ENCODE data around the gene FAM135A.
"Not testable (repeated sequence)": the region's sequence is repeated elsewhere in the genome, so short reads cannot be mapped to it uniquely, and the experiment has no call there.

FAM135A gene

DNA sequence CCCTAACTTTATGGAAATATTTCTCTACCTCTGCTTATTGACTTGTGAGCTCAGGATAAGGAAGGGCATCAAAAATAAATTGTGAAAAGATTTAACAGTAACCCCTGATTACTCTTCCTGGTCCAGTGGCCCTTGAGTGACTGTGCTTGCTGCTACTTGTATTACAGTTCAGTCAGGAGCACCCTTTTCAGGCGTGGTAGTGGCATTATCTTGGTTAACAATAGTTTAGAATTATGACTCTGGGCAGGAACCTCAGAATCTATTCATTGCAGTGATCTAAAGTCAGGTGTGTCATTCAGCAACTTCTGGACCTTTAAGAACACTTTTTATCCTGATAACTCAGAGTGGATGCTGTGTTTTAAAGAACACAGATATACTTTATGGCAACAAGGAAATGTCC is 43.4 kb downstream of the FAM135A start:
- in situ Hi-C loops (cut with HindIII; ENCODE audit: low sequenced_read_pairs): no loop called here

DNA sequence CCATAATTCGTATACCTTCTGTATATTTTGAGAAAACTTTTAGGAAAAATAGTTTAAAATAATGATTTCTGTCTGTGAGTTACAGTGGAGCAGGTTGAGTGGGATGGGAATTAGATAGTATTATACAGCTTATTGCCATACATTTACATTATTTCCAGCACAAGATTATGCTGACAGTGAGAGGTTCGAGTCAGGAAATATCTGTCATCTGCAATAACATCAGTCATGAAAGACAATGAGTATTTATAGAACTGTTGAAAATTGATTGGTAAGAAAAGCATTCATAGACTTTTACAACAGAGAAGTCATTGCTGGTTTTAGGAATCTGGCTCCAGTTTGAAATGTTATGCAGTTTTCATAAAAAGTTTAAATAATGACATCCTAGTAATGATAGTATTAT is 45.9 kb downstream of the FAM135A start:
- in situ Hi-C loops (cut with HindIII; ENCODE audit: low sequenced_read_pairs): no loop called here

DNA sequence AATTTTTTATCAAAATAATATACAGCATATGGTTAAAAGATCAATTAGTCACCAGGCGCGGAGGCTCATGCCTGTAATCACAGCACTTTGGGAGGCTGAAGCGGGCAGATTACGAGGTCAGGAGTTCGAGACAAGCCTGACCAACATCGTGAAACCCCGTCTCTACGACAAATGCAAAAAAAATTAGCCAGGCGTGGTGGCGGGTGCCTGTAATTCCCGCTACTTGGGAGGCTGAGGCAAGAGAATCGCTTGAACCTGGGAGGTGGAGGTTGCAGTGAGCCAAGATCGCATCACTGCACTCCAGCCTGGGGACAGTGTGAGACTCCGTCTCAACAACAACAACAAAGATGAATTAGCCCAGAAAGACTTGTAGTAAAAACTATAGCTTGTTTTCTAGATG is 46.4 kb downstream of the FAM135A start:
- in situ Hi-C loops (cut with HindIII; ENCODE audit: low sequenced_read_pairs): not testable (repeated sequence)

DNA sequence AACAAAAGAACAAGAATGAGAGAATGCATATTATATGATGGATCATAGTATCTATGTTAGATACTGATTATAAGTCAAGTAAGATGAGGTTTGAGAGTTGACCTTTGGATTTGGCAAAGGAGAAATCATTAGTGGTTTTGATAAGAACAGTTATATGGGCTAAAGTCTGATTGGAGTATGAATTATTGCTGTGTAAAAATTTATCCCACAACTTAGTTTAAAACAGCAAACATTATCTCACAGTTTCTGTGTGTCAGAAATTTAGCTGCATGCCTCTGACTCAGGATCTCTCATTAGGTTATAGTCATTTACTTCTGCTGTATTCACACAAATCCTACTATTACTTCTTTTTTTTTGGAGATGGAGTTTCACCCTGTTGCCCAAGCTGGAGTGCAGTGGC is 56.7 kb downstream of the FAM135A start:
- in situ Hi-C loops (cut with HindIII; ENCODE audit: low sequenced_read_pairs): no loop called here

DNA sequence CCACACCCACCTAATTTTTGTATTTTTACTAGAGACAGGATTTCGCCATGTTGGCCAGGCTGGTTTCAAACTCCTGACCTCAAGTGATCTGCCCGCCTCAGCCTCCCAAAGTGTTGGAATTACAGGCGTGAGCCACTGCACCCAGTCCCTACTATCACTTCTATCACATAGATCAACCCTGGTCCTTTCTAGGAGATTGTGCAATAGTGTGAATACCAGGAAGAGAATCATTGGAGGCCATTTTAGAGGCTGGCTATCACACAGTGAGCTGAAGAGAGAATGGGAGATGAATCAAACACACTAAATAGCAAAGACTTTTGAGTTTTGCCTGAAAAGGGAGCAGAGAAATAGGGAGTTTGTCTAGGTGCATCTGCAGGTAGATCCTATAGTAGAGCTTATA is 57.2 kb downstream of the FAM135A start:
- in situ Hi-C loops (cut with HindIII; ENCODE audit: low sequenced_read_pairs): not testable (repeated sequence)

DNA sequence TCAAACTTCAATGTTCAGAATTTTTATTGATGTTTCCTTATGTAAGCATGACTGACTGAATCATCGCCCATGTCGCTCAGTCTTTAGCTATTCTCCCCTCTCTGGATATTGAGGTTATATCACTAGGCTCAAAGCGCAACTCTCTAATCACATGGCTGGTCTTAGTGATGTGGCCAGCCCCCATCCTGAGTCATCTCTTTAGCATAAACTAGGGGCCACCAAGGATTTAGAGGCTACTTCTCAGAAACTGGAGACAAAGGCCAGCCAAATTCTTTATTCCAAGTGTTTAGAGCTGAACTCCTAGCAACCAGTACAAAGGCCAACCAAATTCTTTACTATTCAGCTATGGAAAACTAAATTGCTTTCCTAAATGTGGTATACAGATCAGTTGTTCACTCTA is 61.4 kb downstream of the FAM135A start:
- in situ Hi-C loops (cut with HindIII; ENCODE audit: low sequenced_read_pairs): no loop called here

DNA sequence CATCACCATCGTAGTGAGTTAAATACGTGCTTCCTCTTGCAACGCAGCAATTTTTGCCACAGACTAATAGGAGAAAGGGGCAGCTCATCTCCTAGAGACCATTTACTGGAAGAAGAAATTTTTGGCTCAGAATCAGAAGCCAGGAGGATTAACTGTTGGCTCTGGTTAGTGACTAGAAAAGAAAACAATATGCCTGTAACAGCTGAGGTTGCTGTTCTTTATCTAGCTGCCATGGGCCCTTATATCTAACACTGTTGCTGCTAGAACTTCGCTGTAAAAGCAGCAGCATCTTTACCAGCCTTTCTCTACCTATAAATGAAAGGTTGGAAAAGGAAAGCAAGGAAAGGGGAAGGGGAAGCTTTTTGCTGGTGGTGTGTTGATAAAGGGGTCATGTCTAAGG is 65.9 kb downstream of the FAM135A start:
- in situ Hi-C loops (cut with HindIII; ENCODE audit: low sequenced_read_pairs): no loop called here

DNA sequence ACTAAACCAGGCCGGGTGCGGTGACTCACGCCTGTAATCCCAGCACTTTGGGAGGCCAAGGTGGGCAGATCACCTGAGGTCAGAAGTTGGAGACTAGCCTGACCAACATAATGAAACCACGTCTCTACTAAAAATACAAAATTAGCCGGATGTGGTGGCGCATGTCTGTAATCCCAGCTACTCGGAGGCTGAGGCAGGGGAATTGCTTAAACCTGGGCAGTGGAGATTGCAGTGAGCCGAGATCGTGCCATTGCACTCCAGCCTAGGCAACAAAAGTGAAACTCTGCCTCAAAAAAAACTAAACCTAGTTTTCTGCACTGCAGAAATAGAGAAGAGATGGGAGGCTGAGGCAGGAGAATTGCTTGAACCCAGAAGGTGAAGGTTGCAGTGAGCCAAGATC is 73.3 kb downstream of the FAM135A start:
- in situ Hi-C loops (cut with HindIII; ENCODE audit: low sequenced_read_pairs): not testable (repeated sequence)

DNA sequence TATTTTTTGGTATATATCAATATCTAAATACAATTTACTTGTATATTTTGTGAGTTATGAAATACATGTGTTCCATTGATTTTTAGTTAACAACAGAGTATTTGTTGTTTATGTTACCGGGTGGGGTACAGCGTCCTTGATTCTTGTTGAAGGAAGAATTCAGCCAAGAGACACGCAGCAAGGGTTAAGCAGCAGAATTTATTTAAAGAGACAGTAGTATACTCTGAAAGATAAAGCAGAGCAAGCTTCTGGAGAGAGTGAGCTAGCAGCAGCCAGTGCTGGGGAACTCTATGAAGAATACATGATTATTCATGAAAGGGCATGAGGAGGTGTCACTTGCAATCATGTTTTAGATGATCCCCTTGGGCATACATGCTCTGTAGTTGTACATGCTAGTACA is 76.1 kb downstream of the FAM135A start:
- in situ Hi-C loops (cut with HindIII; ENCODE audit: low sequenced_read_pairs): no loop called here

DNA sequence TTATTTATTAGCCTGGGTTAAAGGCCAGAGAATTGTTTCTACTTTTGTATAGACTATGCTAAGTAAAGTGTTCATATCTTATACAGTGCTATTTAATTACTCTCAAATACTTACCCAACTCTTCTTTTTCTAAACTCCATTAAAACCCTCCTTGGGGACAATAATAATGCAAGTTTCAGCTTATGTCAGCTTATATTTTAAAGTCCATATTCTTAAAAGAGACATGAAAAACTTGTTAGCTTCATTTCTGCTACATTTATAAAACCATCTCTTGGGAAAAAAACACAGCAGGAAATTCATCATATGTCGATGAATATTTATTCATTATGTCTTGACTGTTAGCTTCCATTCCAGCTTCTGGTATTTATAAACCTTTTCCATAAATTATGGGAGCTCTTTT is 81.5 kb downstream of the FAM135A start:
- in situ Hi-C loops (cut with HindIII; ENCODE audit: low sequenced_read_pairs): no loop called here

DNA sequence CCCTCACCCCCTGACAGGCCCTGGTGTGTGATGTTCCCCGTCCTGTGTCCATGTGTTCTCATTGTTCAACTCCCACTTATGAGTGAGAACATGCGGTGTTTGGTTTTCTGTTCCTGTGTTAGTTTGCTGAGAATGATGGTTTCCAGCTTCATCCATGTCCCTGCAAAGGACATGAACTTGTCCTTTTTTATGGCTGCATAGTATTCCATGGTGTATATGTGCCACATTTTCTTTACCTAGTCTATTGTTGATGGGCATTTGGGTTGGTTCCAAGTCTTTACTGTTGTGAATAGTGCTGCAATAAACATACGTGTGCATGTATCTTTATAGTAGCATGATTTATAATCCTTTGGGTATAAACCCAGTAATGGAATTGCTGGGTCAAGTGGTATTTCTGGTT is 82.5 kb downstream of the FAM135A start:
- in situ Hi-C loops (cut with HindIII; ENCODE audit: low sequenced_read_pairs): not testable (repeated sequence)

DNA sequence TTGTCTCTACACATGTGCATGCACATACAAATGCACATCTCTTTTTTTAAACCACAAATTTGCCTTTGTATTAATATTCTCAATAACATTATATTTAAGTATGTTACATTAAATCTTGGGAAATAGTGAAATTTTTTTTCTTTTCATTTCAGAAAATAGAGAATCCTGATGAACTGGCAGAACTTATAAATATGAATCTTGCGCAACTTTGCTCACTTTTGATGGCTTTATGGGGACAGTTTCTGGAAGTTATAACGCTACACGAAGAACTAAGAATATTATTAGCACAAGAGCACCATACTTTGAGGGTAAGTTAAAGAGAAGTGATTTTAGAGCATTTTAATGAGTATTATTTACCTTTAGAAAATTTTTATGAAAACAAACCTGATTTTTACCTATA is 89.2 kb downstream of the FAM135A start:
- in situ Hi-C loops (cut with HindIII; ENCODE audit: low sequenced_read_pairs): no loop called here

DNA sequence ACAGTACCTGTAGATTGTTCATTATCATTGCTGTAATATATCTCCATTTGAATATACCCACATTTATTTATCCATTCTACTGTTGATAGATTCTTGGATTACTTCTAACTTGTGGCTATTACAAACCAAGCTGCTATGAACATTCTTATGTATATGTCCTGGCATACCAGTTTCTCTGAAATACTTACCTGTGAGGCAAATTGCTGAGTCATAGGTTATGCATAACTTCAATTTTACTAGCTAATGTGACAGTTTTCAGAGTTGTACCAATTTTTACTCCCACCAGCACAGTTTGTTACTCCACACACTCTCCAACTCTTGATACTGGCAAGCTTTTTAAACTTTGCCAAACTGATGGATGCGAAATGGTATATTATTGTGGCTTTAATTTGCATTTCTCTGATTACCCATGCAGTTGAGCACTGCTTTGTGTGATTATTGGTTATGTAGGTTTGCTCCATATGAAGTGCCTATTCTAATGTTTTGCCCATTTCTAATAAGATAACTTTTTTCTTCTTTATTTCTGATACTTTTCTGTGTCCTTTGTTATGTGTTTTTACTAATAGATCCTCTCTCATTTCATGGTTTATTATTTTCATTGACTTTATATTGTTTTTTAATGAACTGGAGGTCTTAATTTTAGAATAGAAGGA is 90.6 kb downstream of the FAM135A start:
- in situ Hi-C loops (cut with HindIII; ENCODE audit: low sequenced_read_pairs): no loop called here

DNA sequence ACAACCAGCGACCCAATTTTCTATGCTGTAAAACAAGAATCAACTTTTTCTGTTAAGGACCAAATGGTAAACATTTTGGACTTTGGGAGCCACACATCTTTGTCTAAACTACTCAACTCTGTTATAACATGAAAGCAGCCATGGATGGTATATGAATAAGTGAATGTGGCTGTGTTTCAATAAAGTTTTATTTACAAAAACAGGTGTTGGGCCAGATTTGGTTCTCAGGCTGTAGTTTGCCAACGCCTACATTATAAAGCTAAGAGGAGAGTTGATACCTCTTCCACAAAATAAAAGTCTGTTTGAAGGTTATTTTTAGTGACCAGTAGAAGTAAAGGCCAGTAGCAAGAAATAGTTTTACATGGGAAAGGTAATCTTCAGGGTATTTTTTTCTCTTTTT is 93.0 kb downstream of the FAM135A start:
- in situ Hi-C loops (cut with HindIII; ENCODE audit: low sequenced_read_pairs): no loop called here

DNA sequence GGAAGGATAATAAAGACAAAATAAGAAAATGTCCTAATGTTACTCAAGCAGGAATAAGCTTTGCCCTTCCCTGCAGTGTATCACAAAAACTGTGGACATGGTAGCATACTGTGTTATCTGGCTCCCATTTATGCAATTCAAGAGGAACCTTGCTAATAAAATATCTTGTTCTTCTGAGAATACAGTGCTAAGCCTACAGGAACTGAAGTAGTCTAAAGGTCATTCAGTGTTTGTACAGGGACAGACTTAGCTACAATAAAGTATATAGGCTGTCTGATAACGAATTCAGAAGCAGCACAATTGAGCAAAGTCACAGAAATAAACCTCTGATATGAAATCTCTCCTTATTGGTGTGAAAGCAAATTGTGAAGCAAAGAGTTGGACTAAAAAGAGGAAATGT is 93.9 kb downstream of the FAM135A start:
- in situ Hi-C loops (cut with HindIII; ENCODE audit: low sequenced_read_pairs): no loop called here

DNA sequence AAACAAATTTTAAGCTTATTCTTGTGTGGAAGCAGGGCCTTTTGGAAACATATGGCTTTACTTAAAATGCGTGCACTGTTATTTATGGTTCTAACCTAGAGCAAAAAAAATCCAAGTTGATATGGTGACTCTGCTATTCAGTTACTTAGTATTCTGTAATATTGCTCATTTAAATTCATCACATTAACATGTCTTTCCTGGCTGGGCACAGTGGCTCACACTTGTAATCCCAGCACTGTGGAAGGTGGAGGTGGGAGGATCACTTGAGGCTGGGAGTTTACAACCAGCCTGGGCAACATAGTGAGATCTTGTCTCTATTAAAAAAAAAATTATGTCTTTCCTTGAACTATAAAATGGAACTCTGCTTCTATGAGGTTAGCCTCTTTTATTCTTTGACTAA is 95.6 kb downstream of the FAM135A start:
- in situ Hi-C loops (cut with HindIII; ENCODE audit: low sequenced_read_pairs): no loop called here

DNA sequence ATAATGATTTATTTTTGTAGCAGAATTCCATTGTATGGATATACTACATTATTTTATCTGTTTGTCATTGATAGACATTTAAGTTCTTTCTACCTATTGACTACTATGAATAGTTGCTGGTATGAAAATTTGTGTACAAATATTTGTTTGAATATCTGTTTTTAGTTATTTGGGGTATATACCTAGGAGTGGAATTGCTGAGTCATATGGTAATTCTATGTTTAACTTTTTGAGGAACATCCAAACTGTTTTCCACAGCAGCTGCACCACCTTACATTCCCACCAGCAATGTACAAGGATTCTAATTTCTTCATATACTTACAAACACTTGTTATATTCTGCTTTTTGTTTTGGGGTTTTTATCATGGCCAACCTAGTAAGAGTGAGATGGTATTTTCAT is 97.3 kb downstream of the FAM135A start:
- in situ Hi-C loops (cut with HindIII; ENCODE audit: low sequenced_read_pairs): no loop called here

DNA sequence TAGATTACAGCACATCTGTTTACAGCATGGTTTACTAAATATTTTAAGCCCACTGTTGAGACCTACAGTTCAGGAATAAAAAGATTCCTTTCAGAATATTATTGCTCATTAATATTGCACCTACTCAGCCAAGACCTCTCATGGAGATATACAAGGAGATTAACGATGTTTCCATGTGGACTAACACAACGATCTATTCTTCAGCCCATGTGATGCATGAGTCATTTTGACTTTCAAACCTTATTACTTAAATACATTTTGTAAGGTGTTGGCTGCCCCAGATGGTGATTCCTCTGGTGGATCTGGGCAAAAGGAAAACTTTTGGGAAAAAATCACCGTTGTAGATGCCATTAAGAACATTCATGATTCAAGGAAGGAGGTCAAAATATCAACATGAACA is 105.4 kb downstream of the FAM135A start:
- in situ Hi-C loops (cut with HindIII; ENCODE audit: low sequenced_read_pairs): no loop called here

DNA sequence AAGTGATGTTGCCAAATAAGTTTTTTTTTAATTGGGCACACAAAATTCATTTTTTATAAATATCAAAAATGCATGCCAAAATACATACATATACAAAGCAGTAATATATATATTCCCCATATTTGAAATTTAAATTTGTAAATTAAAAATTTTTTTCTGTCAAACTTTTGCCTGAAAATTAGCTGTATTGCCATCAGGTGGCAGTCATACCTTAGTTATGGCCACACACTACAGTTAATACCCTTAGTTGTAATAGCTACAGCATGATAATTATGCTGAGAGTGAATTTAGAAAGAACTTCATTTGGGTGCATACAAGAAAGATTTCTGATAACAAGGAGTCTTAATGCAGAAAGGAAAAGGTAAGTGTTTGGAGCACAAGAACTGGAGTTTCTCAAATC is 107.3 kb downstream of the FAM135A start:
- in situ Hi-C loops (cut with HindIII; ENCODE audit: low sequenced_read_pairs): no loop called here

DNA sequence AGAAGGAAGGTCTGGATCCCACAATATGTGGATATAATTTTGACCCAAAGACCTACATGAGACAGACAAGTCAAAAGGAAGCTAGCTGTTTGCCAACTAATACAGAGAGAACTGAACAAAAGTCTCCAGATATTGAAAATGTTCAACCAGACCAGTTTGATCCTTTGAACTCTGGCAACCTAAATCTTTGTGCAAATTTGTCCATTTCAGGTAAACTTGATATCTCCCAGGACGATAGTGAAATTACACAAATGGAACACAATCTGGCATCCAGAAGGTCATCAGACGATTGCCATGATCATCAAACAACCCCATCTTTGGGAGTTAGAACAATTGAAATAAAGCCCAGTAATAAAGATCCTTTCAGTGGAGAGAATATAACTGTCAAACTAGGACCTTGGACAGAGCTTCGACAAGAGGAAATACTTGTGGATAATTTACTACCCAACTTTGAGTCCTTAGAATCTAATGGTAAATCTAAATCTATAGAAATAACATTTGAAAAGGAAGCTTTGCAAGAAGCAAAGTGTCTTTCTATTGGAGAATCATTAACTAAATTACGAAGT is 111.5 kb downstream of the FAM135A start:
- in situ Hi-C loops (cut with HindIII; ENCODE audit: low sequenced_read_pairs): no loop called here

DNA sequence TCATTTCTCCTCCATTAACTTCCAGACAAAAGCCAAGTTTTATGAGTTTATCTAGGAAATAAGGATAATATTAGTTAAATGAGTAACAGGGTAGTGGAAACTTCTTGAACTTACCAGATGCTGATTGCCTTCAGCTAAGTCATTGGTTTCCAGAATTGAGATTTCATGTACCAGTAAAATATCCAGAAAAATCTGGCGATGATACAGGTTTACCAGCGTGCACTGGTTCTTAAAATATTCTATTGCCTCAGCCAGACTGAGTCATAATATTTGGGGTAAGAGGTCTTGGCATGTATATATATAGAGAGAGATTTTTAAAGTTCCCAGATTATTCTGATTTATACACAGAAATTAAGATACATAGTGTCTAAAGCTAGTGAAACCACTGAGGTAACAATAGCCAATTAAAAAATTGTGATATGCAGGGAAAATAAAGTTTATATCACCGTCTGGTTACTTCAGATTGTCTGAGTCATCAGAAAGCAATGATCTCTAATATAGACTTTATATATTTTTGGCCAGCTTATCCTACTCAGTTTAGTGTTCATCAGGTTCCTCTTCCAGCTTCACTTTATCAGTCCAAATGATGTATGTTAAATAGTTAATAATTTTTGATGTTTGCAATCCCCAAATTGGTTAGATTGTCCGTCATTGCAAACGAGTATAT is 113.9 kb downstream of the FAM135A start:
- in situ Hi-C loops (cut with HindIII; ENCODE audit: low sequenced_read_pairs): no loop called here

DNA sequence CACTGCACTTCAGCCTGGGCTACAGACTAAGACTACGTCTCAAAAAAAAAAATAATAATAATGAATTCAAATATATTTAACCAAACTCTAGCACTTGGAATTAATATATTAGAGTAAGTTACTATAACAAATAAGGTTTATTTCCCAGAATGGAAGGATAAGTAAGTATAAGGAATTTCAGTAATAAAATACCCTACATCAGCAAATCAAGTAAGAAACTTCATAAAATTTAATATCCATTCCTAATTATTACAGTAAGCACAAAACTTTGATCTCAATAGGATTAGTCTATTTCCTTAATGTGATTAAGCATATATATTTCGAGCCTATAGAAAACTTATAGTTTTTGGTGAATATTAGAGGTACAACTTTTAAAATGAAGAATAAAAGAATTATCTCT is 116.7 kb downstream of the FAM135A start:
- in situ Hi-C loops (cut with HindIII; ENCODE audit: low sequenced_read_pairs): no loop called here

DNA sequence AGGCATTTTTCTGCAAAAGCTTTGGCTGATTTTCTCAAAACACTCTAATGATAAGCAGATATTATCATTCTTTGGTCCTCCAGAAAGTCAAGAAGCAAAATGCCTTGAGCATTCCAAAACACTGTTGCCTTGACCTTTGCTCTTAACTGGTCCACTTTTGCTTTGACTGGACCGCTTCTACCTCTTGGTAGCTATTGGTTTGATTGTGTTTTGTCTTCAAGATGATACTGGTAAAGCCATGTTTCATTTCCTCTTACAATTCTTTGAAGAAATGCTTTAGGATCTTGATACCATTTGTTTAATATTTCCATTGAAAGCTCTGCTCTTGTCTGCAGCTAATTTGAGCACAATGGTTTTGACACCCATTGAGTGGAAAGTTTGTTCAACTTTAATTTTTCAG is 117.8 kb downstream of the FAM135A start:
- in situ Hi-C loops (cut with HindIII; ENCODE audit: low sequenced_read_pairs): no loop called here

Measured in DLD1 (cell line).